Measurements from ENCODE around the gene GAB2.
A peak's percentile ranks its signal among the peaks of the same experiment; 100 is the strongest.

Gene GAB2

GRCh38 chr11:78207532-78208256 lies 209.9 kb downstream of the GAB2 start:
- no peak for DNase-seq (ENCODE audit: low read depth, low spot score)

GRCh38 chr11:78205691-78206090 lies 211.9 kb downstream of the GAB2 start:
- no peak for DNase-seq (ENCODE audit: low read depth, low spot score)

GRCh38 chr11:78205256-78205655 lies 212.4 kb downstream of the GAB2 start:
- no peak for DNase-seq (ENCODE audit: low read depth, low spot score)

GRCh38 chr11:78203184-78203583 lies 214.4 kb downstream of the GAB2 start:
- no peak for DNase-seq (ENCODE audit: low read depth, low spot score)

GRCh38 chr11:78202733-78203167 lies 214.9 kb downstream of the GAB2 start:
- DNase-seq (ENCODE audit: low read depth, low spot score): no peak

GRCh38 chr11:78201096-78201818 lies 216.4 kb downstream of the GAB2 start:
- no peak for DNase-seq (ENCODE audit: low read depth, low spot score)

- DNase-seq (ENCODE audit: low read depth, low spot score): no peak
These were observed 217.1 kb downstream of the GAB2 start for GRCh38 chr11:78200553-78200952.

GRCh38 chr11:78200061-78200460 lies 217.6 kb downstream of the GAB2 start:
- DNase-seq (ENCODE audit: low read depth, low spot score): no peak

GRCh38 chr11:78199653-78200015 lies 218.0 kb downstream of the GAB2 start:
- no peak for DNase-seq (ENCODE audit: low read depth, low spot score)

GRCh38 chr11:78199015-78199652 lies 218.5 kb downstream of the GAB2 start:
- no peak for DNase-seq (ENCODE audit: low read depth, low spot score)

GRCh38 chr11:78197816-78198215 lies 219.8 kb downstream of the GAB2 start:
- no peak for DNase-seq (ENCODE audit: low read depth, low spot score)

GRCh38 chr11:78196661-78197091 lies 220.9 kb downstream of the GAB2 start:
- DNase-seq (ENCODE audit: low read depth, low spot score): no peak

- peak; percentile 42 for DNase-seq (ENCODE audit: low read depth, low spot score)
These were observed 221.6 kb downstream of the GAB2 start for GRCh38 chr11:78195917-78196560.

GRCh38 chr11:78194490-78194889 lies 223.1 kb downstream of the GAB2 start:
- DNase-seq (ENCODE audit: low read depth, low spot score): no peak

- DNase-seq (ENCODE audit: low read depth, low spot score): no peak
These were observed 223.8 kb downstream of the GAB2 start for GRCh38 chr11:78193806-78194205.

- DNase-seq (ENCODE audit: low read depth, low spot score): no peak
These were observed 224.7 kb downstream of the GAB2 start for GRCh38 chr11:78192911-78193351.

GRCh38 chr11:78192223-78192719 lies 225.3 kb downstream of the GAB2 start:
- no peak for DNase-seq (ENCODE audit: low read depth, low spot score)

- no peak for DNase-seq (ENCODE audit: low read depth, low spot score)
These were observed 226.6 kb downstream of the GAB2 start for GRCh38 chr11:78190871-78191538.

GRCh38 chr11:78190374-78190773 lies 227.2 kb downstream of the GAB2 start:
- no peak for DNase-seq (ENCODE audit: low read depth, low spot score)

- DNase-seq (ENCODE audit: low read depth, low spot score): no peak
These were observed 227.8 kb downstream of the GAB2 start for GRCh38 chr11:78189851-78190250.

- no peak for DNase-seq (ENCODE audit: low read depth, low spot score)
These were observed 228.4 kb downstream of the GAB2 start for GRCh38 chr11:78189174-78189724.

Data from astrocyte of the hippocampus (primary cell).